ENCODE results near the gene NAA30.
A peak's percentile ranks its signal among the peaks of the same experiment; 100 is the strongest.

The NAA30 gene

GRCh38 chr14:57408634-57409033, 18.2 kb downstream of the NAA30 start:
- H3K4me3 Mint-ChIP-seq: no peak overlapping the region
- H3K36me3 Mint-ChIP-seq: peaks cover 23 to 45% of the 10 kb centered on the region in 2 donors
- ATAC-seq (replicated peaks) (no peak), DNase-seq (no peak)
- H3K27ac Mint-ChIP-seq: no peak overlapping the region
- H3K27me3 Mint-ChIP-seq: no peaks in the 10 kb centered on the region
- no peaks in the 10 kb centered on the region for H3K9me3 Mint-ChIP-seq
- peaks cover 9% of the 10 kb centered on the region in 2 donors for H3K4me1 Mint-ChIP-seq

GRCh38 chr14:57412341-57412740, 22.0 kb downstream of the NAA30 start:
- ATAC-seq (replicated peaks) (no peak), DNase-seq (no peak)
- Mint-ChIP-seq H3K4me3 (no peak overlapping the region), H3K36me3 (peaks cover 13 to 28% of the 10 kb centered on the region in 2 donors), H3K27me3 (no peaks in the 10 kb centered on the region), H3K9me3 (no peaks in the 10 kb centered on the region), H3K27ac (no peak overlapping the region), H3K4me1 (peaks cover 4 to 6% of the 10 kb centered on the region in 2 donors)

GRCh38 chr14:57413849-57414248, 23.5 kb downstream of the NAA30 start:
- H3K4me1 Mint-ChIP-seq: no peaks in the 10 kb centered on the region
- no peak overlapping the region for H3K4me3 Mint-ChIP-seq
- peaks cover 8 to 20% of the 10 kb centered on the region in 2 donors for H3K36me3 Mint-ChIP-seq
- H3K27ac Mint-ChIP-seq: no peak overlapping the region
- H3K27me3 Mint-ChIP-seq: no peaks in the 10 kb centered on the region
- no peaks in the 10 kb centered on the region for H3K9me3 Mint-ChIP-seq
- DNase-seq: no peak
- no peak for ATAC-seq (replicated peaks)

- ATAC-seq (replicated peaks) (no peak), DNase-seq (no peak)
- Mint-ChIP-seq H3K36me3 (peaks cover 1 to 4% of the 10 kb centered on the region in 2 donors), H3K9me3 (no peaks in the 10 kb centered on the region), H3K27me3 (no peaks in the 10 kb centered on the region), H3K4me3 (no peak overlapping the region), H3K27ac (no peak overlapping the region), H3K4me1 (no peaks in the 10 kb centered on the region)
Measured at GRCh38 chr14:57417228-57417627, 26.8 kb downstream of the NAA30 start.

- DNase-seq (no peak), ATAC-seq (replicated peaks) (no peak)
- H3K4me3 Mint-ChIP-seq: no peak overlapping the region
- H3K27ac Mint-ChIP-seq: no peak overlapping the region
- no peaks in the 10 kb centered on the region for H3K9me3 Mint-ChIP-seq
- H3K4me1 Mint-ChIP-seq: no peaks in the 10 kb centered on the region
- peaks cover 0 to 6% of the 10 kb centered on the region in 2 donors for H3K27me3 Mint-ChIP-seq
- no peaks in the 10 kb centered on the region for H3K36me3 Mint-ChIP-seq
Measured at GRCh38 chr14:57418999-57419398, 28.6 kb downstream of the NAA30 start.

GRCh38 chr14:57420033-57420432, 29.6 kb downstream of the NAA30 start:
- Mint-ChIP-seq H3K4me1 (no peaks in the 10 kb centered on the region), H3K27me3 (peaks cover 0 to 6% of the 10 kb centered on the region in 2 donors)

GRCh38 chr14:57420986-57421385, 30.6 kb downstream of the NAA30 start:
- H3K36me3 Mint-ChIP-seq: no peaks in the 10 kb centered on the region
- no peak overlapping the region for H3K27ac Mint-ChIP-seq
- no peaks in the 10 kb centered on the region for H3K4me1 Mint-ChIP-seq
- peaks cover 0 to 6% of the 10 kb centered on the region in 2 donors for H3K27me3 Mint-ChIP-seq
- no peak for DNase-seq
- no peaks in the 10 kb centered on the region for H3K9me3 Mint-ChIP-seq
- H3K4me3 Mint-ChIP-seq: no peak overlapping the region
- no peak for ATAC-seq (replicated peaks)

More at GRCh38 chr14:57420033-57420432, 29.6 kb downstream of the NAA30 start:
- Mint-ChIP-seq H3K36me3 (no peaks in the 10 kb centered on the region), H3K9me3 (no peaks in the 10 kb centered on the region), H3K4me3 (no peak overlapping the region), H3K27ac (no peak overlapping the region)
- DNase-seq (no peak), ATAC-seq (replicated peaks) (no peak)

GRCh38 chr14:57435923-57436322, 45.5 kb downstream of the NAA30 start:
- H3K27me3 Mint-ChIP-seq: peaks cover 5 to 6% of the 10 kb centered on the region in 2 donors
- ATAC-seq (replicated peaks) (no peak), DNase-seq (no peak)
- no peaks in the 10 kb centered on the region for H3K36me3 Mint-ChIP-seq
- H3K9me3 Mint-ChIP-seq: peaks cover 6 to 7% of the 10 kb centered on the region in 2 donors
- H3K4me3 Mint-ChIP-seq: no peak overlapping the region
- H3K27ac Mint-ChIP-seq: no peak overlapping the region
- no peaks in the 10 kb centered on the region for H3K4me1 Mint-ChIP-seq

- peaks cover 11 to 14% of the 10 kb centered on the region in 2 donors for H3K4me1 Mint-ChIP-seq
- no peak overlapping the region for H3K27ac Mint-ChIP-seq
- no peak for ATAC-seq (replicated peaks)
- H3K36me3 Mint-ChIP-seq: no peaks in the 10 kb centered on the region
- no peak overlapping the region for H3K4me3 Mint-ChIP-seq
- H3K9me3 Mint-ChIP-seq: peaks cover 0 to 1% of the 10 kb centered on the region in 2 donors
- H3K27me3 Mint-ChIP-seq: no peaks in the 10 kb centered on the region
- no peak for DNase-seq
Measured at GRCh38 chr14:57461777-57462320, 71.5 kb downstream of the NAA30 start.

- DNase-seq: no peak
- Mint-ChIP-seq H3K27me3 (no peaks in the 10 kb centered on the region), H3K4me1 (peaks cover 11 to 14% of the 10 kb centered on the region in 2 donors)
Measured at GRCh38 chr14:57462551-57462950, 72.2 kb downstream of the NAA30 start.

GRCh38 chr14:57464008-57464730, 73.8 kb downstream of the NAA30 start:
- DNase-seq (no peak), ATAC-seq (replicated peaks) (peak; percentile 38 to 64)
- Mint-ChIP-seq H3K4me3 (no peak overlapping the region), H3K9me3 (no peaks in the 10 kb centered on the region), H3K27me3 (no peaks in the 10 kb centered on the region), H3K36me3 (no peaks in the 10 kb centered on the region), H3K27ac (no peak overlapping the region), H3K4me1 (peaks cover 11 to 14% of the 10 kb centered on the region in 2 donors)

More at GRCh38 chr14:57462551-57462950, 72.2 kb downstream of the NAA30 start:
- Mint-ChIP-seq H3K4me3 (no peak overlapping the region), H3K9me3 (no peaks in the 10 kb centered on the region), H3K27ac (no peak overlapping the region), H3K36me3 (no peaks in the 10 kb centered on the region)
- no peak for ATAC-seq (replicated peaks)
